GDM1 (cell line): Measurements from ENCODE around the gene CHAMP1.
"Not testable (repeated sequence)": the region's sequence is repeated elsewhere in the genome, so short reads cannot be mapped to it uniquely, and the experiment has no call there.

Experiments used
- DNase-seq: peaks from one replicate; lab custom pipeline; 2025; lab: John Stamatoyannopoulos, UW

The CHAMP1 gene

GRCh38 chr13:114334305-114335053 lies 20.2 kb downstream of the CHAMP1 start:
- DNase-seq = no peak

- not testable (repeated sequence) for DNase-seq
Measured at GRCh38 chr13:114336457-114336856, 22.2 kb downstream of the CHAMP1 start.

- DNase-seq = no peak
Measured at GRCh38 chr13:114338959-114339358, 24.7 kb downstream of the CHAMP1 start.

GRCh38 chr13:114339857-114340534 lies 25.7 kb downstream of the CHAMP1 start:
- DNase-seq = peak; percentile 52

DNA sequence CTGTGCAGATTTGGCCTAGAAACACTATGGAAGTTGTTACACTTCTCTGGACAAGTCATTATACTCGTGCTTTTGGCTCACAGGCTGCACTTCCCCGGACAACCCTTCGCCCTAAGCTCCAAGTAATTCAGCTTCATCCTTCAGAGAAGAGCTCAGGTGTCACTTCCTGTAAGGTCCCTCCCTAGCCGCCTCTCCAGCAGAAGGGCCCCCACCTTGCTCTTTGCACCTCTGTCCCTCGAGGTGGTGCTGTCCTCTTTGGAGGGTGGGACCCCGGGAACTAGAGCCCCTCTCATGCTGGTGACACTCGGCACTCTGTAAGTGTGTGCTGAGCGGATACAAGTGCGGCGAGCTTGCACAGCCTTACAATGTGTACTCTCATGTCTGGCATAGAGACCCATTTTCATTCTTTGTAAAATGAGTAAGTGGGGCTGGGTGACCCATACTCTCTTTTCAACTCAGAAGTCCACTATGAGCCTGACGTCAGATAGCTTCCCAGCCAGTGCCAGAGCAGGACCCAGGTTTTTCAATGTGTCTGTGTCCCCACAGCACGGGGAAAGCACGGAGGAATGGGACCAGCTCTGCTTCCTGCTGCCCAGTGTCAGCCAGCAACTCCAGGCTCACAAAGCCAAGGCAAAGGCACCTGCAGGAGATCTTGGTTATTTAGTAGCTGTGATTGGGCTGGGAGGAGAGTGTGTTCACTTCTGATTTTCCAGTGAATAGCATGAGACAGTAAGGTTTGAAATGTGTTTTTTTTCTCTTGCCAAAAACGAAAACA lies 26.9 kb downstream of the CHAMP1 start:
- DNase-seq = no peak

DNA sequence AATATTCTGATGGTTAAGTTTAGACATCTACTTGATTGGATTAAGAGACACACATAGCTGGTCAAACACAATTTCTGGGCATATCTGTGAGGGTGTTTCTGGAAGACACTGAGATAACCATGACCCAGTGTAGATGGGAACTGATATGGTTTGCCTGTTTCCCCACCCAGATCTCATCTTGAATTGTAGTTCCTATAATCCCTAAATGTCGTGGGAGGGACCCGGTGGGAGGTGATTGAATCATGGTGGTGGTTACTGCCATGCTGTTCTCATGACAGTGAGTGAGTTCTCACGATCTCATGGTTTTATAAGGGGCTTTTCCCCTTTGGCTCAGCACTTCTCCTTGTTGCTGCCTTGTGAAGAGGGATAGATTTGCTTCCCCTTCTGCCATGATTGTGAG lies 33.0 kb downstream of the CHAMP1 start:
- DNase-seq = not testable (repeated sequence)

- not testable (repeated sequence) for DNase-seq
Measured at GRCh38 chr13:114352763-114353162, 38.5 kb downstream of the CHAMP1 start.

DNA sequence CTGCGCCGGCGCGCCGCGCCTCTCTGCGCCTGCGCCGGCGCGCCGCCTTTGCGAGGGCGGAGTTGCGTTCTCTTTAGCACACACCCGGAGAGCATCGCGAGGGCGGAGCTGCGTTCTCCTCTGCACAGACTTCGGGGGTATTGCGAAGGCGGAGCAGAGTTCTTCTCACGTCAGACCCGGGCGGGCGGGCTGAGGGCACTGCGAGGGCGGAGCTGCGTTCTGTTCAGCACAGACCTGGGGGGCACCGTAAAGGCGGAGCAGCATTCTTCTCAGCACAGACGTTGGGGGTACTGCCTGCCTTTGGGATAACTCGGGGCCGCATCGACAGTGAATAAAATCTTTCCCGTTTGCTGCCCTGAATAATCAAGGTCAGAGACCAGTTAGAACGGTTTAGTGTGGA lies 39.1 kb downstream of the CHAMP1 start:
- DNase-seq = not testable (repeated sequence)
